Cardiac fibroblast (primary cell): Measurements from ENCODE around the gene MLANA.

Source experiments
- DNase-seq, 2 donors: peaks; one replicate each; pipeline versions ENCODE4 v3.0.0 to v3.0.0-alpha.2; 2010; ENCODE audit warnings: low read depth in 2 of 2
- H3K4me3 ChIP-seq, 2 donors: replicated peaks in 1 of 2; 1 replicate in 1 of 2; 2 replicates in 1 of 2; pipeline ENCODE4 v1.5.1; 2011; ENCODE audit warnings: low read depth in 2 of 2, low read length in 2 of 2, mild to moderate bottlenecking in 2 of 2, moderate library complexity in 1 of 2
- CTCF ChIP-seq: IDR thresholded peaks from one replicate; pipeline ENCODE4 v1.5.1; 2011; ENCODE audit warnings: low read depth, mild to moderate bottlenecking, low read length, inconsistent platforms

MLANA gene

GRCh38 chr9:5896863-5897262, 6.2 kb downstream of the MLANA start:
- no peak for DNase-seq

GRCh38 chr9:5897851-5898250, 7.2 kb downstream of the MLANA start:
- TF ChIP-seq CTCF, result no peak
- DNase-seq, result peak in 1 of 2 donors; percentile 17
- no peak overlapping the region for H3K4me3 ChIP-seq

More at GRCh38 chr9:5896863-5897262, 6.2 kb downstream of the MLANA start:
- TF ChIP-seq CTCF, result no peak
- H3K4me3 ChIP-seq, result no peak overlapping the region

GRCh38 chr9:5899292-5899691, 8.6 kb downstream of the MLANA start:
- TF ChIP-seq CTCF, result peak; percentile 22
- DNase-seq, result peak in 1 of 2 donors; percentile 8
- H3K4me3 ChIP-seq, result no peak overlapping the region

GRCh38 chr9:5900622-5901021, 9.9 kb downstream of the MLANA start:
- no peak for DNase-seq
- no peak overlapping the region for H3K4me3 ChIP-seq
- no peak for TF ChIP-seq CTCF

GRCh38 chr9:5902377-5902776, 11.7 kb downstream of the MLANA start:
- no peak for TF ChIP-seq CTCF
- DNase-seq, result no peak

GRCh38 chr9:5908918-5909317, 18.2 kb downstream of the MLANA start:
- no peak for TF ChIP-seq CTCF
- no peak overlapping the region for H3K4me3 ChIP-seq
- no peak for DNase-seq

More at GRCh38 chr9:5902377-5902776, 11.7 kb downstream of the MLANA start:
- no peak overlapping the region for H3K4me3 ChIP-seq

- no peak overlapping the region for H3K4me3 ChIP-seq
- DNase-seq, result peak in 1 of 2 donors; percentile 28
- no peak for TF ChIP-seq CTCF
These were observed 19.3 kb downstream of the MLANA start for GRCh38 chr9:5909976-5910375.
